Esophagus muscularis mucosa (tissue), 4 donors: ENCODE data around the gene VEPH1.

Source experiments
- CTCF ChIP-seq, 3 experiments: fragments of 200-600 bp in 2 of 3; fragments of 450-650 bp in 1 of 3; sonication (generic) in 2 of 3; IDR thresholded peaks; one replicate each; pipeline ENCODE4 v1.5.1; 2017 to 2019; ENCODE audit warnings: antibody characterized with exemption in 3 of 3, mild to moderate bottlenecking in 2 of 3, moderate library complexity in 1 of 3
- EP300 ChIP-seq: sonication (generic); formaldehyde crosslinking; IDR thresholded peaks from one replicate; pipeline ENCODE4 v1.6.1; 2017; ENCODE audit warnings: antibody characterized with exemption
- POLR2A ChIP-seq: fragments of 450-650 bp; IDR thresholded peaks from one replicate; pipeline ENCODE4 v1.6.1; 2017; ENCODE audit warnings: antibody characterized with exemption, moderate library complexity, mild to moderate bottlenecking, low read depth

- TF ChIP-seq CTCF (IDR thresholded peaks at IDR 0.05) (no peak), POLR2A (no peak), EP300 (no peak)
Measured at GRCh38 chr3:157436583-157437291, 66.5 kb downstream of the VEPH1 start, which contains the start of gene PTX3.
